GM12864 (cell line): ENCODE measurements around the gene JMJD1C.

Experiments used
- DNase-seq: peaks from one replicate; pipeline ENCODE4 v3.0.0-alpha.2; 2011; ENCODE audit warnings: low read depth
- H3K4me3 ChIP-seq: 2 replicates; pipeline ENCODE4 v1.5.1; 2011; ENCODE audit warnings: mild to moderate bottlenecking, low read depth, low read length, control low read depth
- CTCF ChIP-seq: IDR thresholded peaks from 2 replicates; pipeline ENCODE4 v1.5.1; 2011; ENCODE audit warnings: low read depth, mild to moderate bottlenecking, moderate library complexity, low read length, control low read depth, inconsistent platforms; ENCODE audit errors: missing control alignments

The JMJD1C gene

GRCh38 chr10:63366933-63367332 is 98.8 kb downstream of the JMJD1C start:
- DNase-seq, result no peak
- no peak for TF ChIP-seq CTCF
- no peak overlapping the region for H3K4me3 ChIP-seq

GRCh38 chr10:63365976-63366765 is 99.6 kb downstream of the JMJD1C start:
- DNase-seq, result no peak
- H3K4me3 ChIP-seq, result no peak overlapping the region
- no peak for TF ChIP-seq CTCF

- no peak for DNase-seq
- no peak overlapping the region for H3K4me3 ChIP-seq
- no peak for TF ChIP-seq CTCF
Measured at GRCh38 chr10:63364918-63365317, 100.9 kb downstream of the JMJD1C start.

- H3K4me3 ChIP-seq, result no peak overlapping the region
- no peak for DNase-seq
- no peak for TF ChIP-seq CTCF
Measured at GRCh38 chr10:63363951-63364350, 101.8 kb downstream of the JMJD1C start.

GRCh38 chr10:63355682-63356081 is 110.1 kb downstream of the JMJD1C start:
- H3K4me3 ChIP-seq, result no peak overlapping the region
- no peak for DNase-seq
- TF ChIP-seq CTCF, result no peak

GRCh38 chr10:63352976-63353375 is 112.8 kb downstream of the JMJD1C start:
- DNase-seq, result no peak
- H3K4me3 ChIP-seq, result no peak overlapping the region

More at GRCh38 chr10:63352976-63353375, 112.8 kb downstream of the JMJD1C start:
- no peak for TF ChIP-seq CTCF
